Measurements from ENCODE around the gene PDE4D.

DNA sequence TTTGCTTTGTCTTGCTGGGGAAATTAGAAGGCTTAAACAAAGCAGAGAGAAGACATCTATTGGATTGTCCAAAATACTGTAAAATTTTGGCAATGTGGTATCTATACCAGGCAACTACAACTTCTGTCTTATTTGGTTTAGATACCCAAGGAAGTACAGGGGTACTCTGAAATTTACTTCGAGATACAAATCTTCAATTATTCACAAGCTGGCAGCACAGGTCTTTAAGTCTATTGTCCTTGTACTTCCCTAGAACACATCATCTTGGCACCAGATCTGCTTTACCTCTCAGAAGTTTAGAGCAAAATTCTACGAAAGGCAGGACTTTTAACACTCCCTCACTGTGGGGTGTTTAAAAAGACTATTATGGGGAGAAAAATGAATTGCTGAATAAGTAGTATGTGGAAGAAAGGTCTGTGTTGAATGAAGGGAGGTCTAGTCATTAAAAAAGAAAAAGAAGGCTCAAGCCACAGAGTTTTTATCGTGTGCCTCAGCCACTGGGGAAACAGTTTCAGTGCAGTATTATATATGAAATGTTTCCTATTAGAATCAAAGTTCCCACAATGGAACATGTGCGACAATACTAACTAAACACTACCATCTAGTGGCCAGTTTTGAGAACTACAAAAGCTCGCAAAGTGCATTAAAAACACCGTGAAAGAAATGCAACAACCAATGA lies 93.7 kb downstream of the PDE4D start:
- TF ChIP-seq, protein P1, sequence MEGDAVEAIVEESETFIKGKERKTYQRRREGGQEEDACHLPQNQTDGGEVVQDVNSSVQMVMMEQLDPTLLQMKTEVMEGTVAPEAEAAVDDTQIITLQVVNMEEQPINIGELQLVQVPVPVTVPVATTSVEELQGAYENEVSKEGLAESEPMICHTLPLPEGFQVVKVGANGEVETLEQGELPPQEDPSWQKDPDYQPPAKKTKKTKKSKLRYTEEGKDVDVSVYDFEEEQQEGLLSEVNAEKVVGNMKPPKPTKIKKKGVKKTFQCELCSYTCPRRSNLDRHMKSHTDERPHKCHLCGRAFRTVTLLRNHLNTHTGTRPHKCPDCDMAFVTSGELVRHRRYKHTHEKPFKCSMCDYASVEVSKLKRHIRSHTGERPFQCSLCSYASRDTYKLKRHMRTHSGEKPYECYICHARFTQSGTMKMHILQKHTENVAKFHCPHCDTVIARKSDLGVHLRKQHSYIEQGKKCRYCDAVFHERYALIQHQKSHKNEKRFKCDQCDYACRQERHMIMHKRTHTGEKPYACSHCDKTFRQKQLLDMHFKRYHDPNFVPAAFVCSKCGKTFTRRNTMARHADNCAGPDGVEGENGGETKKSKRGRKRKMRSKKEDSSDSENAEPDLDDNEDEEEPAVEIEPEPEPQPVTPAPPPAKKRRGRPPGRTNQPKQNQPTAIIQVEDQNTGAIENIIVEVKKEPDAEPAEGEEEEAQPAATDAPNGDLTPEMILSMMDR (conservative IDR thresholded peaks at IDR 0.05; ENCODE audit: low read depth, low read length), result peak; percentile 83
- TF ChIP-seq BHLHE40 (IDR thresholded peaks at IDR 0.05; ENCODE audit: low read depth, low read length) (no peak), POLR2A (IDR thresholded peaks at IDR 0.05; ENCODE audit: low read depth, low read length) (no peak), RFX5 (IDR thresholded peaks at IDR 0.05; ENCODE audit: low read depth, low read length) (no peak), RCOR1 (IDR thresholded peaks at IDR 0.05; ENCODE audit: insufficient replicate concordance, low read length) (no peak), MXI1 (IDR thresholded peaks at IDR 0.05; ENCODE audit: borderline replicate concordance, low read depth, low read length) (no peak), MAZ (IDR thresholded peaks at IDR 0.05; ENCODE audit: borderline replicate concordance, low read depth, low read length) (no peak), RAD21 (IDR thresholded peaks at IDR 0.05; ENCODE audit: low read length) (peak; percentile 78), CHD1 (IDR thresholded peaks at IDR 0.05; ENCODE audit: low read depth, low read length) (no peak), NFE2L2 (IDR thresholded peaks at IDR 0.05; ENCODE audit: low read depth, low read length) (no peak), MAFK (IDR thresholded peaks at IDR 0.05; ENCODE audit: low read depth, low read length) (no peak), CEBPB (IDR thresholded peaks at IDR 0.05; ENCODE audit: low read depth, low read length) (no peak), USF2 (IDR thresholded peaks at IDR 0.05; ENCODE audit: low read depth, low read length) (no peak), SMC3 (IDR thresholded peaks at IDR 0.05; ENCODE audit: low read depth, low read length) (peak; percentile 58)

Data from IMR-90 (cell line).